ENCODE results near the gene UMPS. TPM values are rescaled to one million over a fixed set of nuclear protein-coding genes. Genes with fewer than 3 reads are reported as not detected.
A peak's percentile ranks its signal among the peaks of the same experiment; 100 is the strongest.

The UMPS gene
- total RNA-seq, 1 donor from 2014 or later = 23.5 TPM

DNA sequence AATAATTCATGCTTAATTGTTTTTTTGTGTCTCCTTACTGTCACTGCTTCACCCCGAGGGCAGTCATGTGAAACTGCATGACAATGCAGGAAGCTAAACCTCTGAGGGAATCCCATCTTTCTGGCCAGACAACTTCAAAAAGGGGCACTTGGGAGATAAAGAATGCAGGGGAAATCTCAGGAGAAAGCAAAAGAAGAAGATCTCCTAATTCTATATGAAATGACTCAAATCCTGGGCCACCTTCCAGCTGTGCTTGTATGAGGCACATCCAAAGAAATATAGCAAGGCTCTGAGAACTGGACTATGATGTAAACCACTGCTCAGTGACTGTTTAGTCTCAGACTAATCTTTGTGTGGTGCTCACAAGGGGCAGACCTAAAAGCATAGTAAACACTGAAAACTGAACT lies 22.6 kb upstream of the UMPS start:
- Mint-ChIP-seq H3K36me3 (ENCODE audit: unreplicated experiment) (peaks cover 6% of the 10 kb centered on the region), H3K27ac (ENCODE audit: unreplicated experiment) (peak overlapping the region; percentile 62), H3K27me3 (ENCODE audit: unreplicated experiment) (no peaks in the 10 kb centered on the region), H3K4me1 (ENCODE audit: unreplicated experiment) (peaks cover 18% of the 10 kb centered on the region), H3K9me3 (ENCODE audit: unreplicated experiment) (peaks cover 5% of the 10 kb centered on the region), H3K4me3 (ENCODE audit: unreplicated experiment) (no peak overlapping the region)
- TF ChIP-seq, protein P1, sequence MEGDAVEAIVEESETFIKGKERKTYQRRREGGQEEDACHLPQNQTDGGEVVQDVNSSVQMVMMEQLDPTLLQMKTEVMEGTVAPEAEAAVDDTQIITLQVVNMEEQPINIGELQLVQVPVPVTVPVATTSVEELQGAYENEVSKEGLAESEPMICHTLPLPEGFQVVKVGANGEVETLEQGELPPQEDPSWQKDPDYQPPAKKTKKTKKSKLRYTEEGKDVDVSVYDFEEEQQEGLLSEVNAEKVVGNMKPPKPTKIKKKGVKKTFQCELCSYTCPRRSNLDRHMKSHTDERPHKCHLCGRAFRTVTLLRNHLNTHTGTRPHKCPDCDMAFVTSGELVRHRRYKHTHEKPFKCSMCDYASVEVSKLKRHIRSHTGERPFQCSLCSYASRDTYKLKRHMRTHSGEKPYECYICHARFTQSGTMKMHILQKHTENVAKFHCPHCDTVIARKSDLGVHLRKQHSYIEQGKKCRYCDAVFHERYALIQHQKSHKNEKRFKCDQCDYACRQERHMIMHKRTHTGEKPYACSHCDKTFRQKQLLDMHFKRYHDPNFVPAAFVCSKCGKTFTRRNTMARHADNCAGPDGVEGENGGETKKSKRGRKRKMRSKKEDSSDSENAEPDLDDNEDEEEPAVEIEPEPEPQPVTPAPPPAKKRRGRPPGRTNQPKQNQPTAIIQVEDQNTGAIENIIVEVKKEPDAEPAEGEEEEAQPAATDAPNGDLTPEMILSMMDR (IDR thresholded peaks at IDR 0.05) = no peak
- DNase-seq (ENCODE audit: extremely low spot score, unreplicated experiment) = no peak

- no peak for DNase-seq (ENCODE audit: extremely low spot score, unreplicated experiment)
- TF ChIP-seq, protein P1 (IDR thresholded peaks at IDR 0.05) = no peak
- no peak overlapping the region for H3K27ac Mint-ChIP-seq (ENCODE audit: unreplicated experiment)
- peaks cover 8% of the 10 kb centered on the region for H3K36me3 Mint-ChIP-seq (ENCODE audit: unreplicated experiment)
- no peaks in the 10 kb centered on the region for H3K9me3 Mint-ChIP-seq (ENCODE audit: unreplicated experiment)
- H3K27me3 Mint-ChIP-seq (ENCODE audit: unreplicated experiment) = no peaks in the 10 kb centered on the region
- H3K4me3 Mint-ChIP-seq (ENCODE audit: unreplicated experiment) = no peak overlapping the region
- no peaks in the 10 kb centered on the region for H3K4me1 Mint-ChIP-seq (ENCODE audit: unreplicated experiment)
Measured at GRCh38 chr3:124714223-124714853, 15.9 kb upstream of the UMPS start.

- H3K36me3 Mint-ChIP-seq (ENCODE audit: unreplicated experiment) = peaks cover 5% of the 10 kb centered on the region
- H3K27ac Mint-ChIP-seq (ENCODE audit: unreplicated experiment) = no peak overlapping the region
- no peaks in the 10 kb centered on the region for H3K9me3 Mint-ChIP-seq (ENCODE audit: unreplicated experiment)
- H3K27me3 Mint-ChIP-seq (ENCODE audit: unreplicated experiment) = peaks cover 16% of the 10 kb centered on the region
- TF ChIP-seq, protein P1 (IDR thresholded peaks at IDR 0.05) = no peak
- no peak for DNase-seq (ENCODE audit: extremely low spot score, unreplicated experiment)
- no peak overlapping the region for H3K4me3 Mint-ChIP-seq (ENCODE audit: unreplicated experiment)
- peaks cover 1% of the 10 kb centered on the region for H3K4me1 Mint-ChIP-seq (ENCODE audit: unreplicated experiment)
Measured at GRCh38 chr3:124722589-124722988, 7.7 kb upstream of the UMPS start.

DNA sequence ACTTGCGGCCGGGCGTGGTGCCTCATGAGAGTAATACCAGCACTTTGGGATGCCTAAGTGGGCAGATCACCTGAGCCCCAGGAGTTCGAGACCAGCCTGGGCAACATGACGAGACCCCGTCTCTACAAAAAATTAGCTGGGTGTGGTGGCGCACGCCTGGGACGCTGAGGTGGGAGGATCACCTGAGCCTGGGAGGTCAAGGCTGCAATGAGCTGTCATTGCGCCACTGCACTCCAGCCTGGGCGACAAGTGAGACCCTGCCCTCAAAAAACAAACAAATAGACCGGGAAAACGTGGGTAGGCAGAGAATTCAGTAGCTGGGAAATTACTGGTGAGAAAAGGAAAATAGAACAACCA lies 667 bp downstream of the UMPS start:
- Mint-ChIP-seq H3K27me3 (ENCODE audit: unreplicated experiment) (peaks cover 2% of the 10 kb centered on the region), H3K27ac (ENCODE audit: unreplicated experiment) (peak overlapping the region; percentile 98), H3K36me3 (ENCODE audit: unreplicated experiment) (peaks cover 3% of the 10 kb centered on the region)

DNA sequence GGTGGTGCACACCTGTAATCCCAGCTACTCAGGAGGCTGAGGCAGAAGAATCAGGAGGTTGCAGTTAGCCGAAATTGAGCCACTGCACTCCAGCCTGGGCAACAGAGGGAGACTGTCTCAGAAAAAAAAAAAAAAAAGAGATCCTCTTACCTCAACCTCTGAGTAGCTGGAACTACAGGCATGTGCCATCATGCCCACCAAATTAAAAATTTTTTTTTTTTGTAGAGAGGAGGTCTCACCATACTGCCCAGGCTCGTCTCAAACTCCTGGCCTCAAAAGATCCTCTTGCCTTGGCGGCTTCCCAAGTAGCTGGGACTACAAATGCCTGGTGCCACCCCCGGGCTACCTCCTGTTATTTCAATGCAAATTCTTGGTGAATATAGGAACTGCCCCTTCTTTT lies 1.5 kb downstream of the UMPS start:
- Mint-ChIP-seq H3K9me3 (ENCODE audit: unreplicated experiment) (no peaks in the 10 kb centered on the region), H3K27ac (ENCODE audit: unreplicated experiment) (no peak overlapping the region), H3K36me3 (ENCODE audit: unreplicated experiment) (peaks cover 3% of the 10 kb centered on the region), H3K4me3 (ENCODE audit: unreplicated experiment) (peak overlapping the region; percentile 14), H3K4me1 (ENCODE audit: unreplicated experiment) (peaks cover 29% of the 10 kb centered on the region), H3K27me3 (ENCODE audit: unreplicated experiment) (peaks cover 2% of the 10 kb centered on the region)
- no peak for DNase-seq (ENCODE audit: extremely low spot score, unreplicated experiment)
- TF ChIP-seq, protein P1 (IDR thresholded peaks at IDR 0.05) = no peak

More for the DNA sequence above, 667 bp downstream of the UMPS start:
- no peaks in the 10 kb centered on the region for H3K9me3 Mint-ChIP-seq (ENCODE audit: unreplicated experiment)
- TF ChIP-seq, protein P1 (IDR thresholded peaks at IDR 0.05) = no peak
- peak overlapping the region; percentile 100 for H3K4me3 Mint-ChIP-seq (ENCODE audit: unreplicated experiment)
- H3K4me1 Mint-ChIP-seq (ENCODE audit: unreplicated experiment) = peaks cover 29% of the 10 kb centered on the region
- DNase-seq (ENCODE audit: extremely low spot score, unreplicated experiment) = no peak

Measured in osteocyte (in vitro differentiated cells).